ENCODE results near the gene NDUFAF5.

GRCh38 chr20:13758884-13759283 lies 25.9 kb upstream of the NDUFAF5 start:
- TF ChIP-seq ZNF274 (IDR thresholded peaks at IDR 0.05; ENCODE audit: low read depth, low read length), result no peak
- TF ChIP-seq YY1 (IDR thresholded peaks at IDR 0.05; ENCODE audit: insufficient read depth, insufficient read length), result no peak
- TF ChIP-seq SUZ12 (IDR thresholded peaks at IDR 0.05; ENCODE audit: extremely low read depth, insufficient read depth, insufficient read length), result no peak
